GM18909 (cell line): ENCODE data around the gene ATCAY.
"Not testable (repeated sequence)": the region's sequence is repeated elsewhere in the genome, so short reads cannot be mapped to it uniquely, and the experiment has no call there.

Experiments used
- ATAC-seq: cut with Tn5 transposase; IDR thresholded peaks from one replicate; pipeline ENCODE4 v1.9.1; 2021; ENCODE audit warnings: mild to moderate bottlenecking; ENCODE audit not compliant: unreplicated experiment, poor library complexity

ATCAY gene

DNA sequence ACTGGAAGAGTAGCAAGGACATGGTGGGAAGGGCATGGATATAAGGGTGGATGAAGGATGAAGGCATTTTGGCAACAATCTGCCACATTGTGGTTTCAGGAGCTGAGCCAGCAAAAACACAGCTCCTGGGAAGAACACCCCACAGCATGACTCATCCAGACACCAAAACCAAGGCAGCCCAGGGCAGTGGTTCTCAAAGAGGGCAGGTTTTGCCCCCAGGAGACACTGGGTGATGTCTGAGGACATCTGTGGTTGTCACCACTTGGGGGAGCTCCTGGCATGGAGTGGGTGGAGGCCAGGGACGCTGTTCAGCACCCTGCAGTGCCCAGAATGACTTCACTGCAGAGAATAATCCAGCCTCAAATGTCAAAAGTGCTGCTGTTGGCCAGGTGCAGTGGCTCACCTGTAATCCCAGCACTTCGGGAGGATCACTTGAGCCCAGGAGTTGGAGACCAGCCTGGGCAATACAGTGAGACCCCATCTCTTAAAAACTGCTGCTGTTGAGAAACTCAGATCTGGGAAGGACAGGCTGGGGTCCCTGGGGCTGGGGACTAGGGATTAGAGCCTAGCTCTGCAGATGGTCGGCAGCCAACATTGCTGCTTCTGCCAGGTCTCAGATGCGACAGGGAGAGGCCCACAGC is 27.8 kb upstream of the ATCAY start:
- no peak for ATAC-seq

DNA sequence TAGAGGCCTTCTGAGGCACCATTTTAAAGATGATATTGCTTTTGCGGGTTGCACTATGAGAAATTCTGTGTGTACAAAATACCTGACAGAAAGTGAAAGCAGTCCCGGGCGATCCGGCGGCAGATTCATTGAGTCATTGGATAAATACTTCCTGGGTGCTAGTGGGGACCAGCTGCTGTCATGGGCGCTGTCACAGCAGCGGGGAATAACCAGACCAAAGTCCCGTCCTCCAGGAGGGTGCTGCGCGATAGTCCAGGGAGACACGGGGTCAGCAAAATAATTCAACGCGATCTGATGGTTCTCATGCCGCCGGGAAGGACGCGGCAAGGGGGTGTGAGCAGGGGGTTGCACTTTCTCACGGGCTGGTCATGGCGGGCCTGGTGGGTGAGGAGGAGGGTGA is 25.2 kb upstream of the ATCAY start:
- no peak for ATAC-seq

DNA sequence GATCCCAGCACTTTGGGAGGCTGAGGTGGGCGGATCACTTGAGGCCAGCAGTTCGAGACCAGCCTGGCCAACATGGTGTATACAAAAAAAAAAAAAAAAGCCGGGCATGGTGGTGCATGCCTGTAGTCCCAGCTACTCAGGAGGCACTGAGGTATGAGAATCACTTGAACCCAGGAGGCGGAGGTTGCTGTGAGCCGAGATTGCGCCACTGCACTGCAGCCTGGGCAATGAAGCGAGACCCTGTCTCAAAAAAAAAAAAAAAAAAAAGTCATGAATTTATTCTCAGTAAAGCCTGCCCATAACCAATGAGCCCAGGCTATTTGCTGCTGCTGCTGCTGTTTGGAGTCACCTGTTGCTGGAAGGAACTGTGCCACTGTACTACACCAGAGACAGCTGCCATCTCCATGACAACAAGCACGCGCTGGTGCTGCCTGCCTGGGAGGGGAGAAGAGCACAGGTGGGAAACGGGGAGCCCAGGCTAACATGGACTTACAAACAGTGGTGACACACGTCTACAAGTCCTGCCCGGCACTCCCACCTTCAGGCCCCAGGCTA is 23.0 kb upstream of the ATCAY start:
- ATAC-seq, result no peak

DNA sequence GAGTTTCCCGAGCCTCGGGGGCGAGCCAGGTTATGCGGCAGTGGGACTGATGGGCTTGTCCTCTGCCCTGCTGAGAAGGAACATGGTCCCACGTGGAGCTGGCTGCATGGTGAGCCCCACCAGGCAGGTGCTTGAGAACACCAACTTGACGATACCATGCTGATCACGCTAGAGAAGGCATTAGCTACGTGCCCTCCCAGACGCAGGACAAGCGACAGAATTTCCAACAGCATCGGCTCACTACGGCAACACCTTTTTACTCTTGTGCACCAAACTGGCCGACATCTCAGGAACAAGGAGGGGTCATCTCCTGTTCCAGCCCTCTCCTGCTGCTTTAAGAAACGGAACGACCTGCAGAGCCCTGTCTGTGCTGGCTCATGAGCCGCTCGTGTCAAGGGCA is 20.0 kb upstream of the ATCAY start:
- no peak for ATAC-seq

DNA sequence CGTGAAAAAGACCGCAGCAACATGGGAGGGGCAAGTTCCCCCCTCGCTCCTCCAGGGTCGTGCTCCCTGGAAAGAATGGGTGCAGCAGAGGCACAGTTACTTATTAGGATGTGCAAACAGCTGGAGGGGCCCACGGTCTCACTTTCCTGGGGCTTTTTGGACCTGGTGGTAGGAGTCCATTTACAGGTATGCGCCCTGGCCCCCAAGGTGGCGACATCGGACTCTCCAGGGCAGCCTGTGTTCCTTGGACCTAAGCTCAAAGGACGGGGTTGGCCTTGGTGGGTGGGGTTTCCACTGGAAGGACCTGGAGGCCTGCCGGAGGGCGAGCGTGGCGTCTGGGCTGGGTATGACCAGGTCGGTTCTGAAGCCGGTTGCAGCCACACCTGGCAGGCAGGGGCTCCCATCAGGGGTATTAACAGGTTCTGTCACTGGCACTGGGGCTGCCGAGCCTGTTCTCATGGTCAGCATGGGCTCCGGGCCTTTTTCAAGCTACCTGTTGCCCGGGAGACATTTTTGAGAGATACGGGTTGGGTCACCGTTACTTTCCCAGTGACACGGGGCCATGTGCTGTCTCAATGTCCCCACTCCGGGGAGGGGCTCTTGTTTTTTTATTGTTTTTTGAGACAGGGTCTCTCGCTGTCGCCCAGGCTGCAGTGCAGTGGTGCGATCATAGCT is 17.5 kb upstream of the ATCAY start:
- ATAC-seq, result no peak

DNA sequence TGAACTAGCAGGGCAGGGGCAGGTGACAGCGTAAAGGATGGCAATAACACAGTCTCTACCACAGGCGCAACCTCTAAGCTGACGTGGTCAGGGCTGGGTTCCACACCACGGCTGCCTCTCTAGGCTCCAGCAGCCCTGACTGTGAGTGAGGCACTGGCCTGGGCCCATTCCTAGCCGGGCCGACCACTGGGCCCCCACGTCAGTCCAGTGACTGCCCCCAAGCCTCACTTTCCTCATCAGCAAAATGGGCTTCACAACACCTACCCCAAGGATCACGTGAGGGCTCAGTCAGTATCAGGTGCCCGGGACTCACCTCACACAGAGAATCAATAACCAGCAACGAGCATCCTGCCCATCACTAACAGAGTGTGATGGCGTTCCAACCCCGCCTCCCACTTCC is 16.8 kb upstream of the ATCAY start:
- no peak for ATAC-seq

DNA sequence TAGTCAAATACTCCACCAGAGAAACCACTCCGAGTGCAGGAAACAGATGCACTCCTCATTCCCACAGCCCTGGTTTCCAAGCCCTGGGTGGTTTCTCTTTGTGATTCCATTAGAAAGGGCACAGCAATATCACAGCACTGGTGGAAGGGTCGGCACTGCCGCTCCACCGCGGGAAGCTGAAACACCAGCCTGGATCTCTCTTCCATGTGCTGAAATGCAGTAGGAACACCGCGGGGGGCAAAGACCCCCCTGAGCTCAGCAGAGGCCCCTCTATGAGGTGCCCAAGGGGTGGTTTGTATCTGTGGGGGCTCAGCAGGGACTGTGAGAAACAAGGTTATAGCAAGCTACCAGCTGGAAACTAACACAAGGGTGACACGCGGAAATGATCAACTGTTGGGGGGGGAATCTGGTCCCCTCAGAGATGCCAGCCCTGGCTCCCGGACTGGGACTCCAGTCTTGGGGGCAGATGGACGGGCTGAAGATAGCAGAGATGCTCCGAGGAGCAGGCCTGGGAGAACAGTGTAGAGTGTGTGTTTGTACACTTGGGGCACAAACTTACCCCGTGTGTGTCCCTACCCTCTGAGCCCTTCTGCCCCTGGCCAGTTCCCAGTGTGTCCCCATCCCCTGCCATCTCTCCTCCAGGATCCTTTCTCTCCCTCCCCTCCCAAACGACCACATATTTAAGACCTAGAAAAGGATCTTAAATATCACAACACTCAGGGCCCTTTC is 13.4 kb upstream of the ATCAY start:
- ATAC-seq, result no peak

DNA sequence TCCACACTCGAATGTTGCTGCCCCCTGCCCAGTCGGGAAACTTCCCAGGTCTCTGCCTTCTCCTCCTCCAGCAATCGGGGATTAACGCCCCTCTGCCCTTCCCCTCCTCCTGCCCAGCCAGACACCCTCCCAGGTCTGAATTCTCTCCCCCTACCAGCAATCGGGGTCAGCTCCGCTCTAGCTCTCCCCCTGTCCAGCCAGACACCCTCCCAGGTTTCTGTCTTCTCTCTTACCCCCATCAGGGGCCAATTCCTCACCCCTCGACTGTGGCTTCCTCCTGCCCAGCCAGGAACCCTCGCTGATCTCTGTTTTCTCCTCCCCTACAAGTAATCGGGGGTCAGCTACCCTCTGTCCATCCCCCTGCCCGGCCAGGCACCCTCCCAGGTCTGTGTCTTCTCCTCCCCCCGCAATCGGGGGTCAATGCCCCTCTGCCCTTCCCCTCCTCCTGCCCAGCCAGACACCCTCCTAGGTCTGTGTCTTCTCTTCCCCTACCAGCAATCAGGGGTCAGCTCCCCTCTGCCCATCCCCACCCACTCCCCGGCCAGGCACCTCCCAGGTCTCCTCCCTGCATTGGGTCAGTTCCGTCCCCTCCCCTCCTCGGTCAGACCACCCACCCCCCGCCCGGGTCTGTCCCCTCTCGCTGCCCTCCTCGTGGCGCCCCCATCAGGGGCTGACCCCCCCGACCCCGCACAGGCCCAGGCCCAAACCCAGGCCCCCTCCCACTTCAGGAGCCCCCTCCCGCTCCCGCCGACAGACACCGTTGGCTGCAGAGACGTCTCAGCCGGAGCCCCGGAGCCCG is 12.3 kb upstream of the ATCAY start:
- no peak for ATAC-seq

DNA sequence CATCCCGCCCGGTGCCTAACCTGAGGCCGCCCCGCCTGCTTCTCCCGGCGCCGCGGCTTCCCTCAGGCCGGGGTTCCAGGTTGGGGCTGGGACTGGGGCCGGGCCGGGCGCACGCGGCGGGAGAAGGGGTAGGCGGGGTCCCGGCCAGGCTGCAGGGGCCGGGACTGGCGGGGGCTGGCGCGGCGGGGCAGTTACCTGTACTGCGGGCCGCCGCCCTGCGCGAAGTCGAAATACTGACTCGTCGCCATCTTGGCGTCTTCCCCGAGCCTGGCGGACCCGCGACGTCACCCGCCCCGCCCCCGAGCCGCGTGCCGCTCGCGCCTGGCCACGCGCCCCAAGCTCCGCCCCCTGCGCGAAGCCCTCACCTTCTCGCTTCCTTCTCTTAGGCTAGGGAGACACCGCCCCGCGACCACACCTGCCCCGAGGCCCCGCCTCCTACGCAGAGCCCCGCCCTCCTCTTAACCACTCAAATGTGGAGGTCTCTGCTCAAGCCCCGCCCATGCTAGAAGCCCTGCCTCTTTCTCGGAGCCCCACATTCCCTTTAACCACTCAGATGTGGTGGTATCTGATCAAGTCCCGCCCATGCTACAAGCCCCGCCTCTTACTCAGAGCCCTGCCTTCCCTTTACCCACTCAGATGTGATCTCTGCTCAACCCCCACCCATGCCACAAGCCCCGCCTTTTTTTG is 11.6 kb upstream of the ATCAY start, which contains the start of gene ZFR2:
Gene ZFR2 (minus strand): TSS at position 269 of the 687 bp plus-strand sequence. CDS start 21 bp downstream, at position 248.
- ATAC-seq, result no peak

DNA sequence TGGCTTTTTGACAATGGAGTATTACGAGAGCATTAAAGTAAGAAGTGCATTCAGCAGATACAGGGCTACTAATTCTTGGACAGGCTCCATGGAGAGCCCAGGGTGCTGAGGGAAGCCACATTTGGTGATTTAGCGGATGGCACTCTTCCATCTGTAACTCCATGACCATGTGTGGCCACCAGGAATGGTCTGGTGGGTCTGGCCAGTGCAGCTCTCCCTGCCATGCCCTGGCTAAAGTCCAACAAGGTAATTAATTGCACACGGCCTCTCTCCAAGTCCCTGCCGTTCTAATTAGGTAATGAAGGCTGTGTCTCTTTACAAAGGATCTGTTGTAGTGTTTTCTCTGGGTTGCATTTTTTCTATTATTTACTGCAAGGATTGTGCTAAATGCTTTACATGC is 7.3 kb upstream of the ATCAY start:
- no peak for ATAC-seq

DNA sequence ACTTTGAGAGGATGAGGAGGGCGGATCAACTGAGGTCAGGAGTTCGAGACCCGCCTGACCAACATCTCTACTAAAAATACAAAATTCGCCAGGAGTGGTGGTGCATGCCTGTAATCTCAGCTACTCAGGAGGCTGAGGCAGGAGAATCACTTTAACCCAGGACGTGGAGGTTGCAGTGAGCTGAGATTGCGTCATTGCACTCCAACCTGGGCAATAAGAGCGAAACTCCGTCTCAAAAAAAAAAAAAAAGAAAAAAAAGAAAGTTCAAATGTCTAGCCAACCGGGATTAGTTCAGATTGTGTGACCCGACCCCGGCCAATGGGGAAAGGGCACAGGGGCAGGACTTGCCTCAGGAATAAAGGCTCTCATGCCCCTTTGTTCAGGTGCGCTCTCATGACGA is 5.8 kb upstream of the ATCAY start:
- ATAC-seq, result not testable (repeated sequence)

DNA sequence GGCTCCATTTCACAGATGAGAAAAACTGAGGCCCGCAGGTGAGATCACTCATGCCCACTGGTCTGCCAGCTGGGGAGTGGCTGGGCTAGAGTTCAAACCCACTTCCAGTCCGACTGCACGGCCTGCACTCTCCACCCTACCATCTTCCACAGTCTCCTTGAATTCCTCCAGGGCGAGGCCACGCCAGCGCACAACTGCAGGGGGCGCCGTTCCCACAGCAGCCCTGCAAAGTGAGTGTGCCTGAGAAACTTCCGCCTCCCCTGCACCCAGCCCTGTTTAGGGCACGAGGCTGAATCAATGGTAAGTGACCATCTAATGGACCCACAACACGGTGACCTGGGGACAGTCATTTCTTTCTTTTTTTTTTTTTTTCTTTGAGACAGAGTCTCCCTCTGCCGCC is 829 bp upstream of the ATCAY start:
- no peak for ATAC-seq

DNA sequence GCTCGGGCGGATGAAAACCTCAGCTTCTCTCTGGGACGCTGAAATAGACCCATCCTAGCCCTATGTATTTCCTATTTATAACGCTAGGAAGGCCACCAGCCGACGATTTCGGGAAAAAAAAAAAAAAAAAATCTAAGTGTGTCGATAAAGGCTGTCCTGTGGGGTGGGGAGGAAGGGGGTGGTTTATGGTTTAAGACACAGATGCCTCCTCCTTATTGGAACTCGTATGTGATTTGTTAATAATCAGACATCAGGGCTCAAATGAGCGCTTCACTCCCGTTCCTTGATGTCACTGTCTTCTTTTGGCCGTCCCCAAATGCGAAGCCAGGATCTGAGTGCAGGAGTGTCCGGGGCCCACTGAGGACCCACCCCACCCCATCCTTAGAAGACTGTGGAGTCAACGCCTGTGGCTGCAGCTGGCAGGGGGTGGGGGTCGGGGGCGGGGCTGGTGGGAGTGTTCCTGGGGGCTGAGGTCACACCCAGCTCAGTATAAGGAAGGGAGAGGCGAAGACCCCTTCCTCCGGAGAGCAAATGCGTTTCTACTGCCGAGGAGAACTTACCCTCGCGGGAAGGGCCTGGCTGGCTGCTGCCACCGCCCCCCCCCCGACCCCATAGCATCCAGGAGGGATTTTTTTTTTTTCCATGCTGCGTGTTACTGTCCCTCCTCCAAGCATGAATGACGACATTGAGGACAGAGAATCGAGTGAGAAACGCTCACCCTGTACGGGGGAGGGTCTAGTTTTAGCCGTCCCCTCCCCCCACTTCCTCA is 971 bp downstream of the ATCAY start:
- ATAC-seq, result no peak

DNA sequence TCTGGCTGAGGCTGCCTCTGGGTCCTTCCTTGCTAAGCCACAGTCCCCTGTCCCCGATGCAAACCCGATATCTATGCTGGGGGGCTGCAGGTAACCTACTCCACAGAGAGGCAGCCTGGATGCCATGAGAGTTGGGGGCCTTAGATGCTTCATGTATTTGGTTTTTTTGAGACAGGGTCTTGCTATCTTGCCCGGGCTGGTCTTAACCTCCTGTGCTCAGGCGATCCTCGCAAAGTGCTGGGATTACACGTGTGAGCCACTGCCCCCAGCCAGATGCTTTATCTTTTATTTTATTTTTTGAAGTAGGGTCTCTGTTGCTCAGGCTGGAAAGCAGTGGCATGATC is 1.5 kb downstream of the ATCAY start:
- no peak for ATAC-seq

DNA sequence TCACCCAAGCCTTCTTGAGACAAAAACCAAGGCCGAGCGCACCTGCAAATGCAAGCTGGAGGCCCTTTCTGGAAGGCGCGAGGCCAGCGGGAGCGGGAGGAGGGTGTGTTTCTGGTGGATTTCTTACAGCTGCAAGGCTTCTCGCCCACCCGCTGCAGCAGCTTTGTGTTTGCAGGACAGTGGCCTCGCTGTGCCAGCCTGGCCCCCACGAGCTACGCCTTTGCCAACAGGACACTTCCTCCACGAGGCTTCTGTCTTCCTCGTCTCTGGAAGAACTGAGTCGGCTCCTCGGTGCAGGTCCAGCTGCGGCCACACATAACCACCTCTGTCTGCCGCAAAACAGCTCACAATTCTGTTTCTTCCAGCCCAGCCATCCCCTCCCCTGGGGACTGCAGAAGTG is 10.1 kb downstream of the ATCAY start:
- no peak for ATAC-seq

DNA sequence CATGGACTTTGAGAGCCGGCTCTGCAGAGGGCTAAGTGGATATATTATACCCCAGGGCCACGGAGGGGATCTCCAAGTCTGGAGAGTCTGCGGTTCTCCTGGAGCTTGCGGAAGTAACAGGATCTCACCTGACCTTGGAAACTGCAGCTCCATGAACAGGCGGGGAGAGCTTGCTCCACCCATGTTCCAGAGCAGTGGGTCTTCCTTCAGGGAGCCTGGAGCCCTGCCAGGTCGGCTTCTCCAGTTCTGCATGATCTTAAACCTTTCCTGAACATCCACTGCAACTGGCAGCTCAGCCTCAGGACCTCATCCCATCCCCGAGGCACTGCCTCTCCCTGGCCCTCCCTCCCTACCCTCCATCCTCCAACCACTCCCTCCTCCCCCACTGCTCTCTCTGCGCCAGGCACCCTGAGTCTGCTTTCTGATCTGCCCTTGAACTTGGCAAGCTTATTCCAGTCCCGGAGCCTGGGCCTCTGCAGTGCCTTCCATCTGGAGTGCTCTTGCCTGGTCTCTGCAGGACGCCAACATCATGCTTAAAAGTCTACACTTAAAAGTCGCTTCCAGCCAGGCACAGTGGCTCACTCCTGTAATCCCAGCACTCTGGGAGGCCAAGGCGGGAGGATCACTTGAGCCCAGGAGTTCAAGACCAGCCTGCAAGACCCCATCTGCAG is 13.2 kb downstream of the ATCAY start:
- no peak for ATAC-seq

DNA sequence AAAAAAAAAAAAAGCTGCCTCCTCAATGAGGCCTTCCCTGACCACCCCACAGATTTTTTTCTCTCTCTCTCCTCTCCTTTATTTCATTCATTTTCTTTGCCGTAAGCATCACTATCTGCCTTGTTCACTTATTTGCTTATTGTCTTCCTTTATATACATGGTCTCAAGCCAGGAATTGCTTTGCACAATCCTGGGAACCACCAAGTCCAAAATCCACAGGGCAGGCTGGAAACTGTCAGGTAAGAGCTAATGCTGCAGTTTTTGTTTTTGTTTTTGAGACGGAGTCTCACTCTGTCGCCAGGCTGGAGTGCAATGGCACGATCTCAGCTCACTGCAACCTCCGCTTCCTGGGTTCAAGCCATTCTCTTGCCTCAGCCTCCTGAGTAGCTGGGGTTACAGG is 14.5 kb downstream of the ATCAY start:
- ATAC-seq, result not testable (repeated sequence)

DNA sequence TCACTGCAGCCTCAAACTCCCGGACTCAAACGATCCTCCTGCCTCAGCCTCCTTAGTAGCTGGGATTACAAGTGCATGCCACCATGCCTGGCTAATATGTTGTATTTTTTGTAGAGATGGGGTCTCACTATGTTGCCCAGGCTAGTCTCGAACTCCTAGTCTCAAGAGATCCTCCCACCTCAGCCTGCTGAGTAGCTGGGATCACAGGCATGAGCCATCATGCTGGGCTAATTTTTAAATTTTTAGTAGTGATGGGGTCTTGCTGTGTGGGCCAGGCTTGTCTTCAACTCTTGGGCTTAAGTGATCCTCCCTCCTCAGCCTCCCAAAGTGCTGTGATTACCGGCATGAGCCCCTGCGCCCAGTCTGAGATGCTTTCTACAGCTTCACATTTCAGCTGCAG is 15.3 kb downstream of the ATCAY start:
- ATAC-seq, result no peak

DNA sequence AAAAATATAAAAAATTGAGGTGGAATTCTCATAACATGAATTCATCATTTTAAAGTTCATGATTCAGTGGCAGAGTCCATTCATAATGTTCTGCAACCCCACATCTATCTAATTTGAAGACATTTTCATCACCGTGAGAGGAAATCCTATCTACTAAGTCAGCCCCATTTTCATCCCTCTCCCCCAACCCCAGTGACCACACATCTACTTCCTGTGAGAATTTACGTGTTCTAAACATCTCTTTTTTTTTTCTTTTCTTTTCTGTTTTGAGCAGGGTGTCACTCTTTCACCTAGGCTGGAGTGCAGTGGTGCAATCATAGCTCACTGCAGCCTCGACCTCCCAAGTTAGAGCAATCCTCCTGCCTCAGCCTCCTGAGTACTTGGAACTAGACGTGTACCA is 17.5 kb downstream of the ATCAY start:
- ATAC-seq, result no peak
